ENCODE data around the gene HES3.

The HES3 gene

DNA sequence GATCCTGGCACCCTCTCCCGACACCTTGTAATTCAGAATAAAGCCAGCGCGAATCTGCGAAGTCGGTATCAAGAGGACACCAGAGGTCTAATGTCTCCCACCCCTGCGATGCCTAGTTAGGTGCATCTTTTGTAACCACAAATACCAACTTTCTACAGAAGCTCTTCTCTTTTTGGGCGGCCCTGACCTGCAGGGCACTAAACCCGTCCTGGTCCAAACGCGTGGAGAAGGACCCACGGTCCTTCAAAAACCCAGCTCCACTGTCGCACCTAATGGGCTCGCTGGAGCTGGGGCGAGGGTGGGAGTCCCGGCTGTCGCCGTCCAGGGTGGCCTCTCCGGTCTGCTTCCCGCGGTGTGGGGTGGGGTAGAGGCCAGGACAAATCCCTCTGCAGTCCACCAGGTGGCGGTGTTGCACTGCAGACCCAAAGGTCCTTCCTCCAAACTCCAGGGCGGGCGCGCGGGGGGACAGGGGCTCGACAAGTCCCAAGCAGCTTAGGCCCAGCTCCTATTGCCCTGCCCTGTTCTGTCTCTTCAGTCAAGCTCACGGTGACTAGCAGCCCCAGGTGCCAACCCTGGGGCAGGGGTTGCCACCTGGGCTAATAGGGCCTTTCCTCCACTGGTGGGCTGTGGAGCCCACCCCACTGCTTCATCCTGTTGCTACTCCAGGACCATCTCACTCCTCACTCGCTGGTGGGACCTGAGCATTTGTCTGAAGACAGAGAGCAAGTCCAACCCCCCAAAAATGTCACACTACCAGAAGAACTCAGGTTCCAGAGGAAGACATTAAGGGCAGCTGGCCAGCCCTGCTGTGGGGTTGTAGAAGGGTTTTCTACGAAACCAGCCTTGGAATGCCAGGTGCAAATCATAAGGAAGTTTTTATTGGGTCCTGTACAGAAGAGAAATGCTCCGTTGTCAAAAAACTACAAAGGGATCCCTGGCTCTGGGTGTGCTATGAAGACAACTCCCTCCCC, 2.8 kb downstream of the HES3 start:
- peak; percentile 63 to 72 for DNase-seq

DNA sequence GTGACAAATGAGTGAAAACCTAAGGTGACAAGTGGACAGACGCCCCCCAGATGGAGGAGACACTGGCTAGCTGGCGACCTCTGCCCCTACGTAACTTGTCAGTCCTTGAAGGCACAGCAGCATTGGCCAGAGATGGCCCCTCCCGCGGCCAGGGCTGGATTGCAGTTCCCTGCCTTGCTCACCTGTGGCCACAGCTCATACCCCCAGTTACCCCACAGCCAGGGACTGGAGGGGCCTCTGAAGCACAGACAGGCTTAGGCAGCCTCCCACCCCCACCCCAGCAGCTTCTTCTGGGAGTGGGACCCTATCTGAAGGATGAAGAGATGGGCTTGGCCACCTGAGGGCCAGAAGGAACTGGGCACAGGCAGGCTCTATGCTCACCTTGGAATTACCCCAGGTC, 3.7 kb downstream of the HES3 start:
- DNase-seq: no peak

DNA sequence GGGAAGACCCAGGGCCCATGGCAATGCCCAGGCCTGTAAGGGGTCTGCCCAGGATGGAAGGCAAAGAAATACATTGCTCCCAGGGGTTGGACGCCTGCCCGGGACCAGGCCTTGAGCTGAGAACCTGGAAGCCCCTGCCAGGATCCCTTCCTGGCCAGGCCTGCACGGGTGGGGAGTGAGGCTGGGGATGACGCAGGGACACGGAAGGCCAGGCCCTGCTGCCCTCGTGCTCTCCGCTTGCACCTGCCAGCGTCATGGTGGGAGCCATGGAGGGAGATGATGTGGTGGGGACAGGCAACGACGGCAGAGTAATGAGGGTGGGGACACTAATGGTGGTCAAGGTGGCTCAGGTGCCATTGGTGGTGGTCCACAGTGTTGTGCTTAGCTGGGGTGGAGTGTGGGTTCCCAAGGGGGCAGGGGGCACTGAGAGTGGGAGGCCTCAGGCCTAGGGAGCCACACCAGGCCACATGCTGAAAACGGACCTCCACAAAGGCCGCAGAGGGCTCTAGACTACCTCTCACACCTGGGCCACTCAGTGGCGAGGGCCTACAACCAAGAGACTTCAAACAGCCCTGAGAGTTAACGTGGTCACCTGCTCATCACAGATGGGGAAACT, 4.3 kb downstream of the HES3 start:
- DNase-seq: no peak

DNA sequence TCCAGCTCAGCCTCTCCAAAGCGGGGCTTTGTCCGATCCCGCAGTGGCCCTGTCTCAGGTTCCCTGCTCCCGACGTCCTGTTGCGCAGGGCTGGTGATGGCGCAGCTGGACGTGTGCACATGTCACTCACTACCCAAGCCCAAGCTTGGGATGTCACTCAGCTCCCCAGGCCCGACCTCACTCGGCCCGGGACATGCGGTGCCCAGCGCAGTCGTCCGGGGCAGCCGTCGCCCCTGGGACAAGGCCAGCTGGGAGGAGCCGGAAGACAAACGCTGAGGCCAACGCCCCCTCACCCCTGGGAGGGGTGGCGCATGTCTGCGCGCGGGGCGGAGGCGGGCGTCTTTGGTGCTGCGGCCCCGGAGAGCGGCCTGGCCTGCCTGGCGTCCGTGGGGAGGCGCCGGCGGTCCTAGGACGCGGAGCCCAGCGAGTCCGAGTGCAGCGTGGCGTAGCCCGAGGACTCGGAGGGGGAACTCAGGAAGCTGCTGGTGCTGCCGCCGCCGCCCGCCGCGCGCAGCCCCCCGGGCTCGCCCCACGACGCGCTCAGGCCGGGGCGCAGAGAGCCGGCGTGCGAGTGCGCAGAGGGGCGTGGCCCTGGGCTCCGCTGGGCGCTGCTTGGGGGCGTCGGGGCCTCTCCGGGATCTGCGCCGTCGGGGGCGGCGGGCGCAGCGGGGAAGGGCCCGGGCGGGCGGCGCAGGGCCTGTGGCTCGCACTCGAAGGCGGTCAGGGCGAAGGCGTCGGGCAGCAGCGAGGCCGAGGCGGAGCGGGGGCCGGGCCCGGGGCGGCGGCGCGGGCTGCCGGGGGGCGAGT, 5.2 kb downstream of the HES3 start:
- DNase-seq: peak; percentile 32 to 40

DNA sequence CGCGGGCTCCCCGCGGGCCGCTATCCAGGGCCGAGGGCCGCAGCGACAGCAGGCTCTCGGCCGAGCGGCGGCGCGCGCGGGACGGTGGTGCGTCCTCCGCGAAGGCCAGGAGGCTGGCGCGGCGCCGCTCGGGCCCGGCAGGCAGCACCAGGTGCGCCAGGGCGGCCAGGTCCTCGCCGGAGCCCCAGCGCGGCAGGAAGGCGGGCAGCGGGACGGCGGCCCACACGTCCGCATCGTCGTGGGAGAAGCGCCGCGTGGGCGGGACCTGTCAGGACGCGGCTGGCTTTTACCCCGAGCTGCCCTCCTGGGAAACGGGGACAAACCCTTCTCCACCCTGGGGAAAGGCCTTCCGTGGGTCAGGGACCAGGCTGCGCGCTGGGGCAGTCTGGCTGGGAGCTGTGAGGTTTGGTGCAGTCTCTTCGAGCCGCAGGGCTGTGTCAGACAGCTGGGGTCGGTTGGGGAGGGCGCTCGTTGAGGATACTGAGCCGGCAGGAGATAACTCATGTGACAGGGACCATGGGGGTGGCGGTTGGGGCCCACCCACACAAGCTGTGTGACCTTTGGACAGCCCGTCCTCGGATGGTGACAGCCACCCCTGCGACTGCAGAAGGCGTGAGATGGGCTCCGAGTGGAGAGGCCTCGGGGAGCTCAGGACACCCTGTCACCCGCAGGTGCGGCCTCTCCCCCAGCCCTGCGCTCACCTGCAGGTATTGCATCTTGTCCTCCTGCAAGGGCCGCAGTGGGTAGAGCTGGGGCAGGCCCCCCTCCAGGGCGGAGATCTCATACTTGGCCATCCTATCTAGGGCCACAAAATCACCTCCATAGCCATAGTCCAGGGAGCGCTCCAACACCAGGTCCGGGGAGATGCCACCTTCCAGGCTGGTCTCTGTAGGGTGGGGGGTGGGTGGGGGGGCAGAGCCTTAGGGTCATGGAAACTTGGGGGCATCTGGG, 6.0 kb downstream of the HES3 start:
- DNase-seq: no peak

DNA sequence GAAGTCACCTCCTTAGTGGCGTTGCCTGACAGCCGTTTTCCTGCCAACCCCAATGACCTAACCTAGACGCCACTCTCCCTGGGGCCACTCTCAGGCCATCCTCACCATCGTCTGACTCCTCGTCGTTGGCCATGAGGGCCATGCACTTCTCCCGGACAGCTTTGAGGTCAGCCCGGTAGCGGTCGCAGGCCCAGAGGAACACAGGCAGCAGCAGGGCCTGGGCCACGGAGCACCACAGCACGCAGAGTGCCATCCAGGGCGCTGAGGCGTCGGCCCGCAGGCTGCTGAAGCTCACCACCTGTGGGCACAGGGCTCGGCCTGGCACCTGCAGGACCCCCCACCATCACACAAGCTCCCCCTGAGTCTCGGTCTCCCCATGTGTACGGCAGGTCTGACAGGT, 7.3 kb downstream of the HES3 start:
- DNase-seq: no peak

DNA sequence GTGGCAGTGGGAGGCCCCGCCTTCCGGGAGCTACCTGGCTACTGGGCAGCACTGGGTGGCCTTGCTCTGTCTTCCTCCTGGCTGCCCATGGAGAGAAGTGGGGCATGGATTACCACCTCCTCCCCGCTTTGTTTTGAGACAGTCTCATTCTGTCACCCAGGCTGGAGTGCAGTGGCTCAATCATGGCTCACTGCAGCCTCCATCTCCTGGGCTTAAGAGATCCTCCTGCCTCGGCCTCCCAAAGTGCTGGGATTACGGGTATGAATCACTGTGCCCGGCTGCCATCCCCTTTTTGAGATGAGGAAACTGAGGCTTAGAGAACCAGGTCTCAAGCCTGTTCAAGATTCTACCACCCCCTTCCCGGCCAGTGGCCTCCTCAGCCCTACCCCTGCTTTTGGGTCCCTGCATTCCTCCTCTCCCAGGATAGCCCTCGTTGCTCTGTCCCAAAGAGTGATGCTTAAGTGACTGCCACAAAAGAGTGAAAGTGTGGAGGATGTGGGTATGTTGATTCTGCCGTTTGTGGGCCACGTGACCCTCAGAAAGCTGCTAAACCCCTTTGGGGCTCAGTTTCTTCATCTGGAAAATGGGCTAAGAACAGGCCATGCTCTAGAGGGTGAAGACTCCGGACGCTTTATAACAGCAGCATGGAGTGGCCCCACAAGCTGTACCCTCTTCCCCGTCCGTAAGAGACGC, 7.8 kb downstream of the HES3 start:
- DNase-seq: no peak

DNA sequence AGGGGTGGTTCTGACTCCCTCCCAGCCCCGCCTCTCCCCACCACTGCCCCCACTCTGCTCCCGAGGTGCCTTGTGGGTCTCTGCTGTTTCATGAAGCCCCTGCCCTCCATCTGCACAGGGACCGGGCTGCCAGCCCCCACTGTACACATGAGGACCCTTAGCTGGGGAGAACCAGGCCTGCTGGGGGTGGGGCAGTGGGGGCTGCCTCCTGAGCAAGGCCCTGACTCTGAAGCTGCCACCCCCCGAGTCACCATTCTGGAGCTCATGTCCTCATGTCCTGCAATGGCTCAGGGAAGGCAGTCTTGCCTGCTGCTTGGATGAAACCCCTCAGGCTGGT, 8.4 kb downstream of the HES3 start:
- no peak for DNase-seq

DNA sequence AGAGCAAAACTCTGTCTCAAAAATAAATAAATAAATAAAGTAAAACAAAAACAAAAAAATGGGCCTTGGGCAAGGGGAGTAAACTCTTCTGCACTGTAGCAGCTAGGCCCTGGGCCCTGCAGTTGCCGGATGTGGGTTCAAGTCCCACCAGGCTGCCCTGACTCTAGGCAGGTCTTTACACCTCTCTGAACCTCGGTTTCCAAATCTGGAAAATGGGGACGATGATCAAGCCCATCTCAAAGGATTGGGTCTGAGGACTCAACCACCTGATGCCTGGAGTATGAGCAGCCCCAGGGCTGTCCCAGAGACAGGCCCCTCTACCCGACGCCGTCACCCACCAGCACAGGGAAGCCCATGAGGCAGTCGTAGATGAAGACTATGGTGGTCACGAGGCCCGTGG, 9.4 kb downstream of the HES3 start:
- DNase-seq: no peak

DNA sequence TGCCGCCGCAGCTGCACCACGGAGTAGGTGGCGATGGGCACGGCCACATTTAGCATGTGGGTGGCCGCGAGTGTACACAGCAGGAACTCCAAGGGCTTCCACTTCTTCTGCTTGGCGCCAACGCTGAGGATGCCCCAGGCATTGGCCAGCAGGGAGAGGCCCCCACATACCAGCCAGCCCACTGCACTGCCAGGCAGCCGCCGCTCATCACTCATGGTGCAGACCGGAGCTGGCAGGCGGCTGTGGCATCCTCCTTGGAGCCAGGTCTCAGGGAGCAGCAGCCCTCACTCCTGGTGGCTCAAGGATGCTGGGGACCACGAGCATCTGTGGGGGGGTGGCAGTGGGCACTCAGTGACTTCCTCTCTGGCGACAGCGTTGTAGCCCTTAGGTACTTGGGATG, 10.7 kb downstream of the HES3 start:
- no peak for DNase-seq

DNA sequence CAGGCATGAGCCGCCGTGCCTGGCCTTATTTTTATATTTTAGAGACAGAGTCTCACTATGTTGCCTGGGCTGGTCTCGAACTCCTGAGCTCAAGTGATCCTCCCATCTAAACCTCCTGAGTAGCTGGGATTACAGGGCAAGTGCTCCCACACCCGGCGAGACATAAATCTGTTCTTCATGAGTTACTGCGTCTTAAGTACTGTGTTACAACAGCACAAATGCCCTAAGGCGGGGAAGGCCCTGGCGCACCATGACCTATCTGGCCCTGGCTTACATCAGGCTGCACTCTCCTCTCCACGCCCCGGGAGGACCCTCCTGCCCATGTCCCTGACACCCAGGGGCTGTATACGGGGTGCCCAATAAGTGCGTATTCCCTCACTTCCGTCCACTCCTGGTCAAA, 12.7 kb downstream of the HES3 start:
- no peak for DNase-seq

DNA sequence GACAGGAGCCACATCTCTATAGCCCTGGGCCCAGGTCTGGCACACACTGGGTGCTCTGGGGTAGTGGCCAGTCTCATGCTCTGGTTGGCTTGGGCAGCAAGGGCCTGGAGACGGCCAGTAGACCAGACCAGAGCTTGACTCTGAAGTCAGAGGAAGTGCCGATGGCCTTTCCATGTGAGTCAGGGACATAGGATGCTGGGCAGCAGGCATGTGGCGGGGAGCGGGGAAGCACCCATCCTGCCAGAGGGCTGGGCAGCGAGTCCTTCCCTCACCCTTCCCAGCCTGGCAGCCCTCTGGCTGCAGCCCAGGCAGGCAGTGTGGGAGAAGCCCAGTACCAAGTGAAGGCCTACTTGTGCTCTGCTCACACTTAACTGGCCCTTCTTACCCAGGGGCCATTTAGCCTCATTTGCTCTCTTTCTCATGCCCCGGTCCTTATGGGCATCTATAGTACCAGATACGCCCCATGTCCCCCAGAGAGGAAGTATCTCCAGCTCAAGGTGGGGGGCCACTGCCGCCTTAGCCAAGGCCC, 13.6 kb downstream of the HES3 start:
- no peak for DNase-seq

DNA sequence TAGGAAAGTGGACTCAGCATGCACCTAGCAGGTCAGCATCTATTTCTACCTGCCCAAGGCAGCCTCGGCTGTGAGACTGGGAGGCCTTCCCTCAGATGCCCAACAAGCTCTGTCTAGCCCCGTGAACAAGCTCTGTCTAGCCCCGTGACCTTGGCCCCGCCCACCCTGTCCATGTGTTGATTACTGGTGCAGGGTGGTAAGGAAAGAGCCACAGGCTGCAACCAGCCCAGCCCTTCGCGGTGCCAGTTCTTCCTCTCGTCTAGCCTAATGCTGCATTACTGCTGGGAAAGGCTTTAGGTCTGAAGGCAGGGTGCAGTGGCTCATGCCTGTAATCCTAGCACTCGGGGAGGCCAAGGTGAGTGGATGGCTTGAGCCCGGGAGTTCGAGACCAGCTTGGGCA, 14.7 kb downstream of the HES3 start:
- peak in 1 of 2 donors; percentile 43 for DNase-seq

DNA sequence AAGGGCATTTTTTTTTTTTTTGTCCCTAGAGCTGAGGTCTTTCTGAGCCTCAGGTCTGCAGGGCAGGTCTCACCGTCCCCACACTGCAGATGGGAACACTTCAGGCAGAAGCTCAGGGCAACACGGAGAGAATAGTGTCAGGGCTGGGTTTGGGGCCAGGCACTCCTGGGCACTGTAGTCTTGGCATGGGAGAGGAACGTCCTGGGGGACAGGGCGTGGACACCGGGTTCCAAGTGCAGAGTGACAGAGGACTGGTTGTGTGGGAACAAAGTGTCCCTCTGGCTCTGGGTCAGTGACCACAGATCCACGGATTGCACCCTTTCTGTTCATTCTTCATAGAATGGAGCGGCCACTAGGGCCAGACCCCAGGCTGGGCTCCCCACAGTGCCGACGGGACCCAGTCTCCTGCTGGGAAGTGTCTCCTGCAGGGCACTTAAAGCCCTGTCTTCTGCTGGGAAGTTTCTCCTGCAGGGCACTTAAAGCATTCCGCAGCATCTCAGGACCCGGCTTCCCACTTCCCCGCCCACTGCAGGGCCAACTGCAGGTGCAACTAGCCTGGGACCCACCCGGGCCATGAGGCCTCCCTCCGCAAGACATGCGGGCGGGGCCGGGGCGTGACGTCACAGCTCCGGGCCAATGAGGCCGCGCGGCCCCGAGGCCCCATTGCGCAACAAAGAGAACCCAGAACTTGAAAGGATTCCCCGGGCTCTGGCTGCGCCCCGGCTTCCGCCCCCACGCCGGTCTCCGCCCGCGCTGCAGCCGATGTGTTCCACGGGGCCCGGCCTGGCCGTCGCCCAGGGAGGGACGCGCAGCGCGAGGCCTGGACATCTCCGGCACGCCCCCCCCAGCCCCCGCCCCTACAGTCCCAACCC, 15.7 kb downstream of the HES3 start:
- DNase-seq: peak; percentile 83 to 88

DNA sequence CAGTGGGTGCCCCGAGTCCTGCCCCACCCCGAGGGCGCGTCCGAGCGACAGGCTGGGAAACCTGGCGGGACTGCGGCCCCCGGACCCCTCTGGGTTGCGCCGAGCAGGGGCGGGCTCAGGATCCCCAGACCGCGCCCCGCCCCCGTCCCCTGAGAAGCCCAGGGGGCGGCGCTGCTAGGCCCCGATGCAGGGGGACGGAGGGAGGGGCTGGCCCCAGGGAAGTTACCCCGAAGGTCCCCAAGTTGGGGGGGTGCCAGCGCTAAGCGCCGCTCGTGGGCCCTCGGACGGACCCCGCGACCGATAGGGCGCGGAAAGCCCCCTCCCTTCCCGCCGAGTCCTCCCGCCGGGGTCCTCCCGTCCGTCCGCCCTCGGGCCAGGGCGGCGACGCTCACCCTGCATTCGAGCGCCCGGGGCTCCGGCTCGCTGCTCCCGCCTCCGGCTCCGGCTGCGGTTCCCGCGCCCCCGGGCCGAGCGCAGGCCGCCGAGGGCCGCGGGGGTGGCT, 16.5 kb downstream of the HES3 start:
- DNase-seq: no peak

DNA sequence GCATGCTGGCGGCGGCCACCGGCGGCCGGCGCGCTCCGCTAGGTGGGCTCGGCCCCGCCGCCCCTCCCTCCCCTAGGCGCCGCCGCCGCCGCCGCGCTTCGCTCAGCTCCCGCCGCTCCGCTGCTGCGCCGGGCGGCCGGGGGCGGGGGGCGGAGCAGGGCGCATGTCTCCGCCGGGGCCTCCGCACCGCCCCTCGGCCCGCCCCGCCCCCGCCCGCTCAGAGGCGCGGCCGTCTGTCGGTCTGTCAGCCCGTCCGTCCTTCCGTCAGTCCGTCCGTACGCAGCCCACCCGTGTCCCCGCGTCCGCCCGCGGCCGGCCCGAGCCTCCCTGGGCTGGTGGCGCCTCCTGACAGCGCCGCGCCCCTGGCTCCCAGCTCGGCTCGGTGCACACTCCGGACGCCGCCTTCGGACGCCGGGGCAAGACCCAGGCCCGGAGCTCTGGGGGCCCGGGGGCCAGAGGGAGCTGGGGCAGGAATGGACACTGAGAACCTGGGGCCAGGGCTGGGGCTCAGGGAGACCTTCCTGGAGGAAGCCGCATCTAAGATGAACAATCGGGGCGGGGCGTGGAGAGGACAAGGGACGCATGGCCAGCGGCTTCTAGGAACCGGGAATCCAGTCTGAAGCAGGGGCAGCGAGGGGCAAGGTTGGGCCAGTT, 17.1 kb downstream of the HES3 start, which contains the start of gene GPR153:
TSS of gene GPR153 (minus strand) at position 138 of the 654 bp plus-strand sequence. CDS start 6,193 bp downstream, outside the sequence.
- DNase-seq: peak; percentile 33 to 59

DNA sequence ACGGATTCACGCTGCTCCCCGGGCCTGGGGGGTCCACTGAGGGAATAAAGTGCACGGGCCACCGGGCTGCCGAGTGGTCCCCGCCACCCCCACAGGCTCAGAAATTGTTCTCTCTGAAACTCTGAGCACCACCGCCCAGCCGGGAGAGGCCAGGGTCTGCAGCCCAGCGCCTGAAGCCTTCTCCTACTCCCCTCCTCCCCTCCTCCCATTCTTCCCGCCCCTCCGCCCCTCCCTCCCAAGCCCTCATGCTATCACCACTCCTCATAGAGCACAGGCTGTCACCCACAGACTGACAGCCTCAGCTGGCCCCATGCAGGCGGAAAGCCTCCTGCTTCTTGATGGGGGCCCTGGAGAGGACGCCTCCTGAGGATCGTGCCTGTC, 17.6 kb downstream of the HES3 start:
- no peak for DNase-seq

DNA sequence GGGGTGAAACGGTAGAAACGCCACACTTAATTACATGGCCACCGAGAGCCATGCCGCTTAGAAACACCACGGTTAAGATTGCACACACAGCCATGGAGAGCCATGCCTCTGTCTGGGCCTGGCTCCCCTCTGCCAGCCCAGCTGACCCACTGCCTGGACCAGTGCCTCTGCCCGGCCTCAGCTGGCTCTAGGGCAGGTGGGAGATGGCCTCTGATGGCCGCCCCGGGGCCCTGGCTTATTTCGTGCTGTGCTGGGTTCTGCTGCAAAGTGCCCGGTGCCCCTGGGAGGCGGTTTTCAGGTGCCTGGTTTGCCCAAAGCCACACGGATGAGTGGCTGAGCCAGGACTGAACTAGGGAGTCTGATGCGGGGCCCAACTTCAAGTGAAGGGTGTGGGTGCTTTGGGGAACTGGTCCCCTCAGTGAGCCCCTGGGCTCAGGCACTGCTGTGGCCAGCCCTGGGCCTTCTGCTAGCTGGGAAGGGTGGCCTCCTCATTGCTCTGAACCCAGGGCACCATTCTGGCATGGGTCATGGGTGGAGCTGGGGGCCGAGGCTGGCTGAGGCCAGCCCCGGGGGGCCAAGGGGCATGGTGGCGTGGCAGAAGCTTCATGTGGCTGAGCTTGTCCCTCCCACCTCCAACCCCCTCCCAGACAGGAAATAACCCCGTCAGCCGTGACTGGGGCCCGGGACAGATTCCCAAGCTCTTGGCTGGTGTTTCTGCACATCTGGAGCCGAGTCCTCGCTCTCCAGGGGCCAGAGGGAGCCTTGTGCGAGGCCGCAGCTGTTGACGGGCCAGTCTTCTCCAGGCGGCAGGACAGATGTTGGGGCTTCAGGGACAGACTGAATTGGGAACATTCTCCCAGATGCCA, 18.8 kb downstream of the HES3 start:
- no peak for DNase-seq
